Central memory CD8-positive, alpha-beta T cell (primary cell): ENCODE results near the gene ADAM8.
A peak's percentile ranks its signal among the peaks of the same experiment; 100 is the strongest.

Experiments
- ATAC-seq: fragments of 150-1000 bp; cut with Tn5 transposase; replicated peaks from 2 replicates; pipeline ENCODE4 v1.10.0; 2022; ENCODE audit warnings: mild to moderate bottlenecking, moderate FRiP score, moderate number of reproducible peaks; ENCODE audit not compliant: poor library complexity, severe bottlenecking; ENCODE audit errors: extremely low read depth
- DNase-seq, 2 donors: peaks; one replicate each; pipeline ENCODE4 v3.0.0; 2021; ENCODE audit warnings: low spot score in 2 of 2
- H3K27ac Mint-ChIP-seq: one replicate; pipeline ENCODE4 v1.8.0; 2022; ENCODE audit warnings: low read depth, mild to moderate bottlenecking, moderate library complexity, mixed read lengths
- H3K27me3 Mint-ChIP-seq: one replicate; pipeline ENCODE4 v1.8.0; 2022; ENCODE audit warnings: mixed read lengths
- H3K36me3 Mint-ChIP-seq: one replicate; pipeline ENCODE4 v1.8.0; 2022; ENCODE audit warnings: mild to moderate bottlenecking, moderate library complexity, mixed read lengths; ENCODE audit not compliant: insufficient read depth
- H3K4me1 Mint-ChIP-seq: one replicate; pipeline ENCODE4 v1.8.0; 2022; ENCODE audit warnings: mixed read lengths
- H3K4me3 Mint-ChIP-seq: one replicate; pipeline ENCODE4 v1.8.0; 2022; ENCODE audit warnings: mild to moderate bottlenecking, moderate library complexity, mixed read lengths
- H3K9me3 Mint-ChIP-seq: one replicate; pipeline ENCODE4 v1.8.0; 2022; ENCODE audit warnings: mixed read lengths

The ADAM8 gene

DNA sequence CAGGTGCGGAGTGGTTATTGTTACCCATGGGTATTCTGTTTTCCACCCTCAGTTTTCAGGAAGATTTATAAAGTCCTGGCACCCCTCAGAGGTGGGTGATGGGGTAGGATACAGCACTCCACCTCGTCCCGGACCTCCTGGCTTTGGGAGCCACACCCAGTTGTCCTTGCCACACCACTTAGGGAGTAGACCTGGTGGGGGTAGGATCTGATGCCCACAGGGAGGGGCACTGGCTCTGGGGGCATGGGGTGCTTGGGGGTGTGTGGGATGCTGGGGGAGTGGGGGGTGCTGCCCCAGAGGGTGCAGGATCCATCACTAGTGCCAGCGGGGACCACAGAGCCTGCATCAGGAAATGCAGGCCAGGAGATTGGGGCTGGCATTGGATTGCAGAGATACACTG lies 36.5 kb upstream of the ADAM8 start:
- Mint-ChIP-seq H3K27me3 (no peaks in the 10 kb centered on the region), H3K36me3 (peaks cover 16% of the 10 kb centered on the region), H3K4me1 (peaks cover 11% of the 10 kb centered on the region), H3K27ac (no peak overlapping the region), H3K4me3 (no peak overlapping the region), H3K9me3 (no peaks in the 10 kb centered on the region)
- ATAC-seq (no peak), DNase-seq (no peak)

DNA sequence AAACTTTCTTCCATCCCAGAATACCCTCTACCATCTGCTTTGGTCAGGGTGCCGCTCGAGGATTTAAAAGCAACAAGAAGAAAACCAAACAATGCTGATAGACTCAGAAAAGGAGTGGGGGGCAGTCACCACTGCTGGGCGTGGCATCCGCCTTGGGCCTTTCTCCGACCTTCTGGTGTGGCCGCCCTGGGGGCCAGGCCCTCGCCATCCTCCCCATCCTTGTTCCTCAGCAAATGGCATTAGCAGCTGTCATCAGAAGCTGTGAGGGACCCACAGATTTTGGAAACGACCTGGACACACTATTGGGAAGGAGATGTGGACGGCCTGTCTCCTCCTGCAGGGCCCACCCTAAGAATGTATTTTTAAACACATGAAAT lies 36.1 kb upstream of the ADAM8 start:
- no peaks in the 10 kb centered on the region for H3K27me3 Mint-ChIP-seq
- H3K4me1 Mint-ChIP-seq, result peaks cover 15% of the 10 kb centered on the region
- peaks cover 21% of the 10 kb centered on the region for H3K36me3 Mint-ChIP-seq
- no peak overlapping the region for H3K27ac Mint-ChIP-seq
- no peak overlapping the region for H3K4me3 Mint-ChIP-seq
- ATAC-seq (no peak), DNase-seq (no peak)
- H3K9me3 Mint-ChIP-seq, result no peaks in the 10 kb centered on the region

DNA sequence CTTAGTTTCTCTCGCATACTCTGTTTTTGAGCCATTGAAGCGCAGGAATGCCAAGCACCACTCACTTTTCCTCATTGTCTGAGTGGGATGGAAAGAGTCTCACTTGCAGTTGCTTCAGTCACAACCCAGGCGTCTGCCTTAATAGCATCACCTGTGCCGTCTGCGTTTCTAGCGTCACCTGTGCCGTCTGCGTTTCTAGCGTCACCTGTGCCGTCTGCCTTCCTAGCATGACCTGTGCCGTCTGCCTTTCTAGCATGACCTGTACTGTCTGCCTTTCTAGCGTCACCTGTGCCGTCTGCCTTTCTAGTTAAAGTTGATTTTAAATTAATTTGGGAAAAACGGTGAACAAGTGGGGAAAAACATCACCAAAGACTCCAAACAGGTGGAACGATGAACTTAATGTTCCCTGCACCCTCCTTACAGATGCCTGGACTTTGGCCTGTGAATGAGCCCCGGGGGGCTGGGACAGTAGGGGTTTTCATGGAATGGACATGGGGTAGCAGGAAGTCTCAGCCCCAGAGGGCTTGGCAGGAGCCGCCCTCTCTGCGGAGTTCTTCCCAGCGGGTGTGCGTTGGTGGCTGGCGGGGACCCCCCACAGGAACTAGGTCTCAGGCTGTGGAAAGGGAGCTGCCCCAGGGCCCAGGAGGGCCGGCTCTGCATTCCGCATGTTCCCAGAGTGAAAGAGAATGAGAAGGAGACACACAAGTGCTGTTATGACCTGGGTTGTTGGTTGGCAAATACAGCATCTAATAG lies 35.5 kb upstream of the ADAM8 start:
- Mint-ChIP-seq H3K27me3 (no peaks in the 10 kb centered on the region), H3K9me3 (no peaks in the 10 kb centered on the region), H3K27ac (no peak overlapping the region), H3K4me1 (peaks cover 21% of the 10 kb centered on the region), H3K36me3 (peaks cover 25% of the 10 kb centered on the region), H3K4me3 (no peak overlapping the region)
- ATAC-seq, result no peak
- no peak for DNase-seq

DNA sequence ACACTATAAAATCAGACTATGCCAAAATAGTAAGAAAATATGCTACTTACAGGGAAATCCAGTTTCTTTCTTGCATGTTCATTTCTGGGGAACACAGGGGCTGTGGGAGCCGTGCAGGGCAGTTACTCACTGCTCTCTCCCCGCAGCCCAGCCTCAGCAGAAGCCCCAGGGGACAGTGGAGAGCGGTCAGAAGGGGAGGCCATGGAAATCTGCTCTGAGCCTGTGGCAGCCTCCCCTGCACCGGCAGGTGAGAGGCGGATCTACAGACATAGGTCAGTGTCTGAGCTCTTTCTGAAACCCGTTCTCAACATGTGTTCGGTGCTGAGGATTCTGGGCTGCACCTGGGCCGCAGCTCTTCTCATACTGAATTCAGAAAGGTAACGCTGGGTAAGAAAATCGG lies 34.9 kb upstream of the ADAM8 start:
- no peak overlapping the region for H3K27ac Mint-ChIP-seq

DNA sequence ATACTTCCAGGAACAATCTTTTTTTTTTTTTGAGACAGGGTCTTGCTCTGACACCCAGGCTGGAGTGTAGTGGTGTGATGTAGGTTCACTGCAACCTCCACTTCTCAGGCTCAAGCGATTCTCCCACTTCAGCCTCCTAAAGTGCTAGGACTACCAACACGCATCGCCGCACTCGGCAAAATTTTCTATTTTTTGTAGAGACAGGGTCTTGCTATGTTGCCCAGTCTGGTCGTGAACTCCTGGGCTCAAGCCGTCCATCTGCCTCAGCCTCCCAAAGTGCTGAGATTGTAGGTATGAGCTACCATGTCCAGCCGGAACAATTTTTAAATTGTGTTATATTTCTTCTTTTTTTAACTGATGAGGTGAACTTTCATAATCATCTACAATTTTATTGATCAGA lies 34.1 kb upstream of the ADAM8 start:
- H3K4me1 Mint-ChIP-seq, result peaks cover 25% of the 10 kb centered on the region
- H3K4me3 Mint-ChIP-seq, result no peak overlapping the region

More for the DNA sequence above, 34.9 kb upstream of the ADAM8 start:
- Mint-ChIP-seq H3K4me1 (peaks cover 25% of the 10 kb centered on the region), H3K36me3 (peaks cover 25% of the 10 kb centered on the region), H3K4me3 (no peak overlapping the region), H3K9me3 (no peaks in the 10 kb centered on the region), H3K27me3 (no peaks in the 10 kb centered on the region)
- no peak for ATAC-seq
- DNase-seq, result no peak

DNA sequence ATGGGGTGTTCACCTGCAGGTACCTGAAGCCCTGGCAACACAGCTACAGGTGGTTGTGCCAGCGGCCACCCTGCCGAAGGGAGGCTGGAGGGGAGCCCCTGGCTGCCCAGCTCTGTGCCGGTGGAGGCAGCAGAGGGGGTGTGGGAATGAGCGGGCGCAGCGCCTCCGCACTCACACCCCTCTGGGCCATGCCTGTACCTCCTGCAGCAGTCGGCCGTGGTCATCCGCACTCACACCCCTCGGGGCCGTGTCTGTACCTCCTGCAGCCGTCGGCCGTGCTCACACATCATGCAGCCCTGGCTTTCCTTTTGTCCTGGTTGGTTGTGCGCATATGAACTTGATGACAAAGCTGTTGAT lies 33.7 kb upstream of the ADAM8 start:
- ATAC-seq (no peak), DNase-seq (no peak)
- H3K36me3 Mint-ChIP-seq, result peaks cover 25% of the 10 kb centered on the region
- H3K4me3 Mint-ChIP-seq, result no peak overlapping the region
- H3K9me3 Mint-ChIP-seq, result no peaks in the 10 kb centered on the region
- H3K27me3 Mint-ChIP-seq, result no peaks in the 10 kb centered on the region
- no peak overlapping the region for H3K27ac Mint-ChIP-seq
- peaks cover 29% of the 10 kb centered on the region for H3K4me1 Mint-ChIP-seq

More for the DNA sequence above, 34.1 kb upstream of the ADAM8 start:
- no peak for ATAC-seq
- no peaks in the 10 kb centered on the region for H3K27me3 Mint-ChIP-seq
- DNase-seq, result no peak
- H3K36me3 Mint-ChIP-seq, result peaks cover 25% of the 10 kb centered on the region
- H3K27ac Mint-ChIP-seq, result no peak overlapping the region
- no peaks in the 10 kb centered on the region for H3K9me3 Mint-ChIP-seq

DNA sequence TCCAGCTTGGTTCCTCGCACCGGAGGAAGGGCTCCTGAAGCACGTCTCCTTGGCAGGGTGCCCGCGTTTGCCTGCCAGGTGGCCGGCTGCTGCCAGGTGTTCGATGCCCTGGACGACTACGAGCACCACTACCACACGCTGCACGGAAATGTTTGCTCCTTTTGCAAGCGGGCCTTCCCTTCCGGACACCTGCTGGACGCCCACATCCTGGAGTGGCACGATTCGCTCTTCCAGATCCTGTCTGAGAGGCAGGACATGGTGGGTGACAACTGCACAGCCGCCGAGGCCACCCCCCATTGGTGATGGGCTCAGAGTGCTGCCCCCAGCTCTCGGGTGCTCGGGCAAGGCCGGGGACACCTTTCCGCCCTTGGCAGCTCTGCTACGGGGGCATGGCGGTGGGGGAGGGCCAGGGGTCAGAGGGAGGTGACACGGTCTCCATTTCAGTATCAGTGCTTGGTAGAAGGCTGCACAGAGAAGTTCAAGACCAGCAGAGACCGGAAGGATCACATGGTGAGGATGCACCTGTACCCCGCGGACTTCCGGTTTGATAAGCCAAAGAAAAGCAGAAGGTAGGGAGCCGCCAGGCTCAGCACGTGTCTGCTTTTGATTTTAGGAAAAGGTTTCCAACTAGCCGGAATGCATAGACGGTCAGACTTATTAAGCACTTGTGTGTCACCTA lies 33.2 kb upstream of the ADAM8 start:
- H3K9me3 Mint-ChIP-seq, result no peaks in the 10 kb centered on the region
- peak overlapping the region; percentile 100 for H3K27ac Mint-ChIP-seq
- H3K4me1 Mint-ChIP-seq, result peaks cover 34% of the 10 kb centered on the region
- no peaks in the 10 kb centered on the region for H3K27me3 Mint-ChIP-seq
- DNase-seq, result no peak
- peak overlapping the region; percentile 95 for H3K4me3 Mint-ChIP-seq
- peaks cover 25% of the 10 kb centered on the region for H3K36me3 Mint-ChIP-seq
- ATAC-seq, result no peak

DNA sequence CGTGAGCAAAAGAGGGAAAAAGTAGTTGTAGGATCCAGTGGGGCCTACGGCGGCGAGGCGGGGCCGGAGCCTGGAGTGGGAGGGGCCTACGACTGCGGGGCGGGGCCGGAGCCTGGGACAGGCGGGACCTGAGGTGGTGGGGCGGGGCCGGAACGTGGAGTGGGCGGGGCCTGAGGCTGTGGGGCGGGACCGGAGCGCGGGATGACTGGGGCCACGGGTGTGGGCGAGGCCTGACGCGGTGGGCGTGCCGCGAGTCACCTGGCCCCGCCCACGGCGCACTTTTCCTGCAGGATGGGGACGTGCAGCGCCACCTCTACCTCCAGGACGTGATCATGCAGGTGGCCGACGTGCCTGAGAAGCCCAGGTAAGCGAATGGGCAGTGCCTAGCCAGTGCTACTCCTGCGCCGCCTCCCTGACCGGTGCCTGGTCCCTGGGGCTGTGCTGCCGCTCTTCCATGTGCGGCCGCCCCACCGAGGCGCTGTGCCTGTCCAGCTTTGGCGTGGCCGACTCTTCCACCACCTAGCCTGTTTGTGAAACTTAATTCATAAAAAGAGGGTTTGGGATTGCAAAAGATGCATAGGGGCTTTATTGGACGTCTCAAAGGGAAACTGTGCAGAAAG lies 32.5 kb upstream of the ADAM8 start:
- Mint-ChIP-seq H3K27ac (peak overlapping the region; percentile 100), H3K27me3 (no peaks in the 10 kb centered on the region), H3K36me3 (peaks cover 25% of the 10 kb centered on the region), H3K4me3 (peak overlapping the region; percentile 95), H3K4me1 (peaks cover 32% of the 10 kb centered on the region), H3K9me3 (no peaks in the 10 kb centered on the region)
- ATAC-seq (peak; percentile 56), DNase-seq (peak; percentile 91 to 93)

DNA sequence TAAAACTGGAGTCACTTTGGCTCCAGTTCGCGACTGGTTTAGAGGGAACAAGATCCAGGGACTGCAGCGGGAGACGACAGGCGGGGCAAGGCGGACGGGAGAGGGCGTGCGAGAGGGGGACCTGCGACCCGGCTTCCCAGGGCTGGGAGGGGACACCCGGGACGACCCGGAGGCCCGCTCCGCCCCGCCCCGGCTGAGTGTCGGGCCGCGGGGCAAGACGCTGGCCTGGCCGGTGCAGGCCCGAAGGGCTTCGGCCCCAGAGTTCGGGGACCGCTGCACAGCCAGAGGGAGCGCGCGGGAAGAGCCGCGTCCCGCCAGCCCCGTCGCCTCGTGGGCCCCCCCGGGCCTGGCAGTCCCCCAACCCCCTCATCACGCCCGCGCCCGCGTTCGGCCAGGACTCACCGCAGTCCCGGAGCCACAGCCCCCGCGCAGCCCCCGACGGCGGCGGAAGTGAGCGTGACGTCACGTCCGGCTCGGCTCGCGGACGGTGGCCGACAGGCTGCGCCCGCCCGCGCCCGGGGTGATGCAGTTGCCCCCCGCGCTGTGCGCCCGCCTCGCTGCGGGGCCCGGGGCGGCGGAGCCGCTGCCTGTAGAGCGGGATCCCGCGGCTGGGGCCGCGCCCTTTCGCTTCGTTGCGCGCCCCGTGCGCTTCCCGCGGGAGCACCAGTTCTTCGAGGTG lies 31.9 kb upstream of the ADAM8 start, which contains the start of the genes TUBGCP2 and ZNF511:
Gene TUBGCP2, minus strand, starts transcription at position 452 of the 679 bp plus-strand sequence. CDS start 5,931 bp downstream, outside the sequence.
Gene ZNF511, plus strand, starts transcription at position 494 of the 679 bp plus-strand sequence. Its CDS starts 30 bp downstream, at position 524.
- Mint-ChIP-seq H3K4me1 (peaks cover 35% of the 10 kb centered on the region), H3K4me3 (peak within 1 kb of the TSS; percentile 95), H3K27ac (peak within 1 kb of the TSS; percentile 100), H3K36me3 (peaks cover 27% of the 10 kb centered on the region), H3K9me3 (no peaks in the 10 kb centered on the region), H3K27me3 (no peaks in the 10 kb centered on the region)
- peak; percentile 91 to 93 for DNase-seq
- peak; percentile 65 for ATAC-seq

DNA sequence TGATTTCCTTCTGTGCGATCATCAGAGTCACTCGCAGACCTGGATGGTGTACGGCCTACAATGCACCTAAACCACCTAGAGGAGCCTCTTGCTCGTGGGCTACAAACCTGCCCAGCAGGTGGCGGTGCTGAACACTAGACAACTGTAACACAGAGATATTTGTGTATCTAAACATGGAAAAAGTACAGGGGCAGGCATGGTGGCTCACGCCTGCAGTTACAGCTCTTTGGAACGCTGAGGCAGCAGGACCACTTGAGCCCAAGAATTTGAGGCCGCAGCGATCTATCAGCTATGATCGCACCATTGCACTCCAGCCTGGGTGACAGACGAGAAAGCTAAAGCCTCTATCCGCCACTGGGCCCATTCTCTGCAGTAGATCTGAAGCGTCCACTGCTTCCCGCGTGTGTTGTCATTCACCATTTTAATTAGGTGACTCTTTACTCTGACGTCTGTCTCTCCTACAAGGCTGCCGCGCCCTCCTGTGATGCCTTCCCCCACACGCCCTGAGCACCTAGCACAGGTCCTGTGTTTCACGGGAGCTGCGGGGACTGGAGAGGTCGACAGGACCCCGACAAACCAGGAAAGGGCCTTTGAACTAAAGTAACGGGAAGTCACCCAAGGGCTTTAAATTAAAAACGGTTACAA lies 31.2 kb upstream of the ADAM8 start:
- Mint-ChIP-seq H3K4me1 (peaks cover 37% of the 10 kb centered on the region), H3K27me3 (no peaks in the 10 kb centered on the region), H3K27ac (peak overlapping the region; percentile 100), H3K9me3 (no peaks in the 10 kb centered on the region), H3K36me3 (peaks cover 27% of the 10 kb centered on the region), H3K4me3 (peak overlapping the region; percentile 95)
- peak; percentile 72 for ATAC-seq
- DNase-seq, result peak; percentile 82 to 84

DNA sequence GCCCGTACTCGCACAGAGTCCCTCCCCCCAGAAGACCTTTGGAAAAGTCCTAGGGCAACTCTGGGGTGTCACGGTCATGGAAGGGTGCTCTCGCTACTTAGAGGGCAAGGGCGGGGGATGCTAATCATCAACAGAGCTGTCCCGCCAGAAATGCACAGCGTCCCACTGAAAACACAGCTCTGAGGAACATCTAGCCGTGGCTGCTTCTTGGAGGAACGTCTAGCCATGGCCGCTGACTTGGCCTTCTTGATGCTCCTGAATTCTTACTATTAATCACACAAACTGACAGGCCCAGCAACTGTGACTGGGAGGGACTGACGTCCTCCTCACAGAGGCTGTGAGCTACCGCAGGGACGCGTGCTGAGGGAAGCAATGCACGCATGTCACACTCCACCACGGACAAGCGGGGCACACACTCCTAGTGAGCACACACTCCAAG lies 30.3 kb upstream of the ADAM8 start:
- Mint-ChIP-seq H3K4me3 (peak overlapping the region; percentile 95), H3K4me1 (peaks cover 37% of the 10 kb centered on the region), H3K9me3 (no peaks in the 10 kb centered on the region), H3K27me3 (no peaks in the 10 kb centered on the region), H3K36me3 (peaks cover 29% of the 10 kb centered on the region), H3K27ac (peak overlapping the region; percentile 100)
- DNase-seq (no peak), ATAC-seq (no peak)

DNA sequence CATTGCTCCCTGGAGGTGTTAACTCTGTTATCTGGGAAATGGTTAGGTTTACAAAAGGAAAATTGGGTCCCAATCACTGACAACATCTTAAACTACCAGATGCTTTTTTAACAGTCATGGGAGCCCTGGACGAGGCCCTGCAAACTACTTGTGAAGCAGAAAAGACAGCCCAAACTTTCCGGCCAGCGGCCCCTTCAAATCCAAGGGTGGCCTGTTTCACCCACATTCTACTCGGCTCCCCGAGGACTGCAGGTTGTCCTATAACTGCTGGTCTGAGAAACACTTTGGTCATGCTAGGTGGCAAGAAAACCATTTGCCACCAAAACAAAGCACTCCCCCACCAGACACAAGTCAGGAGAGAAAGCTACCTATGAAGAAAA lies 29.4 kb upstream of the ADAM8 start:
- DNase-seq, result no peak
- no peak for ATAC-seq
- peaks cover 33% of the 10 kb centered on the region for H3K36me3 Mint-ChIP-seq
- no peak overlapping the region for H3K4me3 Mint-ChIP-seq
- peaks cover 37% of the 10 kb centered on the region for H3K4me1 Mint-ChIP-seq
- H3K27ac Mint-ChIP-seq, result no peak overlapping the region
- no peaks in the 10 kb centered on the region for H3K9me3 Mint-ChIP-seq
- H3K27me3 Mint-ChIP-seq, result no peaks in the 10 kb centered on the region
